Lung (tissue), 12 donors: ENCODE measurements around the gene PBRM1. TPM values are rescaled to one million over a fixed set of nuclear protein-coding genes. Genes with fewer than 3 reads are reported as not detected.

Source experiments
- ATAC-seq: fragments of 200-7000 bp; cut with Tn5 transposase; one replicate; pipeline ENCODE4 v1.9.1; 2020; ENCODE audit warnings: moderate number of reproducible peaks; ENCODE audit not compliant: insufficient read depth, low FRiP score
- DNase-seq, 3 donors: peaks; one replicate each; pipeline ENCODE4 v3.0.0-alpha.2; 2013 to 2017
- H3K27ac ChIP-seq, 2 donors: one replicate each; pipeline ENCODE4 v1.5.1; 2013; ENCODE audit warnings: mild to moderate bottlenecking in 2 of 2, moderate library complexity in 2 of 2, control low read depth in 1 of 2, inconsistent platforms in 1 of 2, low read depth in 1 of 2, low read length in 1 of 2
- H3K27me3 ChIP-seq, 3 donors: one replicate each; pipeline ENCODE4 v1.5.1; 2013; ENCODE audit warnings: low read length in 2 of 3; ENCODE audit not compliant: control insufficient read depth in 3 of 3, insufficient read depth in 3 of 3
- H3K36me3 ChIP-seq, 4 donors: one replicate each; pipeline ENCODE4 v1.5.1; 2013; ENCODE audit warnings: low read length in 4 of 4, mild to moderate bottlenecking in 1 of 4, moderate library complexity in 1 of 4; ENCODE audit not compliant: control insufficient read depth in 4 of 4, insufficient read depth in 4 of 4
- H3K4me1 ChIP-seq, 5 donors: one replicate each; pipeline ENCODE4 v1.5.1; 2013; ENCODE audit warnings: low read length in 5 of 5, mild to moderate bottlenecking in 2 of 5, moderate library complexity in 1 of 5; ENCODE audit not compliant: control insufficient read depth in 5 of 5, insufficient read depth in 5 of 5
- H3K4me3 ChIP-seq: one replicate; pipeline ENCODE4 v1.5.1; 2013; ENCODE audit warnings: mild to moderate bottlenecking, control low read depth, moderate library complexity
- H3K9ac ChIP-seq, 2 donors: one replicate each; pipeline ENCODE4 v1.5.1; 2013; ENCODE audit warnings: low read length in 2 of 2, control low read depth in 1 of 2; ENCODE audit not compliant: insufficient read depth in 1 of 2
- H3K9me3 ChIP-seq, 4 donors: one replicate each; pipeline ENCODE4 v1.5.1; 2013; ENCODE audit warnings: low read length in 3 of 4, mild to moderate bottlenecking in 1 of 4, moderate library complexity in 1 of 4; ENCODE audit not compliant: control insufficient read depth in 4 of 4, insufficient read depth in 3 of 4
- CTCF ChIP-seq: IDR thresholded peaks from 2 replicates; pipeline ENCODE4 v1.5.1; 2012; ENCODE audit warnings: mild to moderate bottlenecking; ENCODE audit errors: control extremely low read depth, extremely low read depth
- WGBS, 2 donors: extraction: QIAGEN DNeasy Blood & Tissue Kit; methylation state at CpG; one replicate each; pipeline ENCODE4 v1.1.7; 2013; 5-methylcytosine and 5-hydroxymethylcytosine counted together
- polyA plus RNA-seq, 2 donors: library from polyadenylated mRNA; stranded (reverse); fragments of 200-250 nt; gene quantifications; one replicate each; pipeline ENCODE4 v1.2.1, GENCODE V29; 2013
- total RNA-seq, 2 donors: library from RNA; depleted of rRNA in 1 of 2; stranded (reverse); fragments of >200 nt in 1 of 2; gene quantifications; one replicate each; pipeline ENCODE4 v1.2.1, GENCODE V29; 2014 to 2021
- donor health status: control.
- donor health status: control.
- donor health status: Bipolar disorder and iron deficiency.
- donor health status: healthy.
- donor health status: DM: yes; HTN: yes; CAD: no.

The PBRM1 gene
- total and polyA plus RNA-seq, 4 donors: 9.8 to 92.8 (median 40.7) TPM

GRCh38 chr3:52555056-52555455, 130.7 kb downstream of the PBRM1 start:
- H3K27me3 ChIP-seq: no peaks in the 10 kb centered on the region
- no peak for DNase-seq
- ATAC-seq: no peak
- WGBS, 2 donors: 93 to 97% methylated on average over 1 of the region's 1 CpG
- no peak overlapping the region for H3K4me3 ChIP-seq
- peaks cover 0 to 10% (median 0%) of the 10 kb centered on the region in 5 donors for H3K4me1 ChIP-seq
- H3K9me3 ChIP-seq: peaks cover 0 to 2% (median 0%) of the 10 kb centered on the region in 4 donors
- H3K27ac ChIP-seq: no peak overlapping the region
- H3K36me3 ChIP-seq: peaks cover 20 to 53% (median 40%) of the 10 kb centered on the region in 4 donors
- no peak overlapping the region for H3K9ac ChIP-seq
- TF ChIP-seq CTCF: no peak

- 84 to 87% methylated on average over 5 of the region's 5 CpGs for WGBS, 2 donors
- no peak for TF ChIP-seq CTCF
- Histone ChIP-seq H3K36me3 (peaks cover 21 to 49% (median 40%) of the 10 kb centered on the region in 4 donors), H3K9me3 (peaks cover 0 to 2% (median 0%) of the 10 kb centered on the region in 4 donors), H3K4me3 (no peak overlapping the region), H3K27ac (no peak overlapping the region), H3K27me3 (no peaks in the 10 kb centered on the region), H3K4me1 (peaks cover 0 to 10% (median 0%) of the 10 kb centered on the region in 5 donors), H3K9ac (no peak overlapping the region)
- ATAC-seq (no peak), DNase-seq (no peak)
Observed at GRCh38 chr3:52554026-52554755, 131.5 kb downstream of the PBRM1 start.

- WGBS, 2 donors: 64 to 71% methylated on average over 3 of the region's 3 CpGs
- DNase-seq: no peak
- peaks cover 17 to 50% (median 35%) of the 10 kb centered on the region in 4 donors for H3K36me3 ChIP-seq
- H3K4me3 ChIP-seq: no peak overlapping the region
- TF ChIP-seq CTCF: no peak
- H3K4me1 ChIP-seq: peaks cover 0 to 10% (median 0%) of the 10 kb centered on the region in 5 donors
- ATAC-seq: peak; percentile 68
- peak overlapping the region in 1 of 2 donors; percentile 26 for H3K27ac ChIP-seq
- no peak overlapping the region for H3K9ac ChIP-seq
- peaks cover 0 to 2% (median 0%) of the 10 kb centered on the region in 4 donors for H3K9me3 ChIP-seq
- no peaks in the 10 kb centered on the region for H3K27me3 ChIP-seq
Observed at GRCh38 chr3:52552089-52552488, 133.6 kb downstream of the PBRM1 start.
